HuH-7 (cell line): ENCODE data around the gene PVALEF.

Source experiments
- DNase-seq: peaks from one replicate; pipeline ENCODE4 v3.0.0; 2011; ENCODE audit warnings: low spot score

The PVALEF gene

DNA sequence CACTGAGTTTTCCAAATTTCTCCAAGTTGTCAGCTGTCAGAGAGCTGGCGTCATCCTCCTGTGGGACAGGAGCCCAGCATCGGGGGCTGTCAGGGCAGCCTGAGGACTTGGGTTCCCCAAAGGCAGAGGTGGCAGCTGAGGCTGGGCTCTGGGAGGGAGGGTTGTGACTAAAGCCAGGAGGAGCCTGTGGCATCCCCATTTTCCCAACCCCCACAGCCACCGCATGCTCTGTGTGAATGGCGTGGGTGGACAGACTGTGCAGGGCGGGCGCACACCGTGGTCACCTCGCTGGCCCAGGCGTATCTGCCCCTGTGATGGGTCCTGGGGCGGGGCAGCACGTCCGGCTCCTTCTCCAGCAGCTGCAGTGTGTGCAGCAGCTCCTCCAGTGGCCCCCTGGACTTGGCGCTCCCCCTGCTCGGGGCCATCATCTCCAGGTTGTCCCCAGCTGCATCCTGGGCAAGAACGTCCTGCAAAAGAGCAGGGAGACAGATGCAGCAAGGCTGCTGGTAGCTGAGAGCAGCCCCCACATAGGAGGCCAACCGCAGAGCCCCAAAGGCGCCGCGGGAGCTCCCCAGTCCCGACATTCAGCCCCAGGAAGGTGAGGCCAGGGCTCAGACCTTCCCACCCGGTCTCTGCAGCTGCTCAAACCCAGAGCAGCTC is 32.7 kb downstream of the PVALEF start:
- no peak for DNase-seq

DNA sequence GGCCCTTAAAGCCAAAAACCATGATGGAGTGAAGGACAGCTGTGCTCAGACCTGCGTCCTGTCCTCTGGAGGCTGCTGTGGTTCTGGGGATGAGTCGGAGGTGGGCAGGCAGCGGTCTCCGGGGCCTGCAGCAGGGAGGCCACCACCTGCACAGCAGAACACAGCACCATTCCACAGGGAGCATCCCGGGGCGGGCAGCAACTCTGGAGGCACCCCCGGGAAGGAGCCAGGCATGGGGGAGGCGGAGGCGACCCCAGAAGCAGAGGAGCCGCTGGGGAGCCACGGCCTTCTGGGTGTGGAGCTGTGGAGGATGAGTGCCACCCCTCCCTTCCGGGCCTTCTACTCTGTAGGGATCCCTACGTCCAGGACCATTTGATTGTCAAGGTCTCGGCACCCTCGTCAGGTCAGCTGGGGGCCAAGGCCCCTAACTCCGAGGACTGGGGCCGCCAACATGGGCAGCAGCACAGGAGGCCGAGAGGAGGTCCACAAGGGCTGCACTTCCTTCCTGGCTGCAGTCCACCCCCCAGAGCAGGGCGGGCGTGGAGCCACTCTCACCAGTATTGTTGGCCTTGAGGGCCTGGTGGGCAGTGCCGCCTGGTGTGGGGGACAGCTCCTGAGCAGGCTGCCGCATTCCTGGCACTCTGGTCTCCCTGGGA is 33.6 kb downstream of the PVALEF start:
- no peak for DNase-seq

DNA sequence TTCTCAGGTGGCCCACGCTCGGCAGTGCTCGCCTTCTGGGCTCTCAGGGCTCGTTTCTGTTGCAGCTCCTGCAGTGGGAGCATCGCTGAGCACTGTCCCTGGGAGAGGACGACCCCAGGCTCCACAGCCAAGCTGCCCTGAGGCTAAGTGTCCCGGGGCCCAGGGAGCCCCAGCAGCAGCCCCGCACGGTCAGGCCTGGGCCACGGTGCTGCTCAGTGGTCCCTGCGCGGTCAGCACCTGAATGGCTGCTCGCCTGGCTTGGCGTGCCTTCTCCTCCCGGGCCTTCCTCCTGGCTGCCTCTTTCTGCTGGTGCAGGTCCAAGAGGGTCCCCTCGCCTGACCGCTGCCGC is 34.1 kb downstream of the PVALEF start:
- no peak for DNase-seq

DNA sequence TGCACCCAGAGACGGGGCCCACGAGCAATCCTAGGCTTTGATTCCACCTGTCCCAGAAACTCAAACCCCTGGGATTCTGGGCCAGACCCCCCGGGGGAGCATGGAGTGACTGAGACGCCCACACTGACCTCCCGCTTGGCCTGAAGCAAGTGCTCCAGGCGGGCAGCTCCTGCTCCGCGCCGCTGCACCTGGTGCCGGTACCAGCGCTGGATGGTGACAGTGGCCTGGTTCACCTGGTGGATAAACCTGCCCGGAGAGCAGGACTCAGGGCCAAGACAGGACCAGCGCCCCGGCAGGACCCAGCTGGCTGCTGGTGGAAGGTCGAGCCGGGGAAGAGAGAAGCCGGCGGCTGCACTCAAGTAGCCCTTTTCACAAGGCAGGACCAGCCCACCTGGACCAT is 34.9 kb downstream of the PVALEF start:
- DNase-seq = no peak

DNA sequence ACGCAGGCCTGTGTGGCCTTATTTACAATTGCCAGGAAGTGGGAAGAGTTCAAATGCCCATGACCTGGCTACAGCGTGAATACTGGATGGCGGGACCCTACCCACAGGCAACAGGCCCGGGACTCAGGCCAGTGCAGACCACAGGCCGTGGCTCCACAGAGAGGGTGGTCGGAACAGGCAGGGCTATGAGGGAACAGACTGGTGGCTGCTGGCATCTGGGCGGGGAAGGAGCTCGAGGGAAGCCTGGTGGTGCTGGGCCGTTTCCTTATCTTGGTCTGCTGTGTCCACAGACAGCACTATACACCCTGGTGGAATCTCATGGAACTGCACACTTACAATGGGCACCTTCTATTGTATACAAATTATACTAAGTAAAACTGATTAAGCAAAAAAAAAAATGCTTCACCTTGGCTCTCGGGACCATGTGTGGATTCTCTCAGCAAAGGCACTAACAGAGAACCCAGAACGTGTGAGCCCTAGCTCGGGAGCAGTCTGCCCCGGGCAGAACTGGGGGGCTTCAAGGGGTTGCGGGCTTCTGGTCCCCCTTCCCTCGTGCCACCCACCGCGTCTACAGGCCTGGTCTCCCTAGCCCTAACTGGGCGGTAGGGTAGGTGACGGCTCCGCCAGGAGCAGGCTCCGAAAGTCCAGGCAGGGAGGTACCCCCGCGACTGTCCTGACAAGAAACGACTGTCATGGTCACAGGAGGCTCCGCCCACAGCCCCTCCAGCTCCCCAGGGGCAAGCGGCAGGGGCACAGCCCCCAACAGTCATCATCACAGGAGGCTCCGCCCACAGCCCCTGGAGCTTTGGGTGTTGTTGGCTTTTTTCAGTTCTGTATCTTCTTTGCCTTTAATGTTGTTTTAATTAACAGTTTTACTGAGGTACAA is 35.6 kb downstream of the PVALEF start:
- DNase-seq = peak; percentile 96

DNA sequence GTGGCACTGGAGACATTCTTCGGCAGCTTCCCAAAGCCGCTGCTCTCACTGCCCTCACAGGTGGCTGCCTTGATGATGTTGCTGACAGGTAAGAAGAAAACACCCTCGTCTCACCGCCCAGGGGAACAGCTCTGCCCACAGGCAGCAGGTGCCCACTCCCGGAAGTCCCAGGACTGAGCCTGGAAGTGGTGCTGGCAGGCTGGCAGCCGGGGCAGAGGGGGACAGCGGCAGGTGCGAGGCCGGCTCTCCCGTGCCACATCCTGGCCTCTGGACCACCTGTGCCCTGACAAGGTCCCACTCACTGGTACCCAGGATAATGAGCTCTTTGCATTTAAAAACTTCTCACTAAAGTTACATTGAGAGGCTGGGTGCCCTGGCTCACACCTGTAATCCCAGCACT is 37.0 kb downstream of the PVALEF start:
- no peak for DNase-seq

DNA sequence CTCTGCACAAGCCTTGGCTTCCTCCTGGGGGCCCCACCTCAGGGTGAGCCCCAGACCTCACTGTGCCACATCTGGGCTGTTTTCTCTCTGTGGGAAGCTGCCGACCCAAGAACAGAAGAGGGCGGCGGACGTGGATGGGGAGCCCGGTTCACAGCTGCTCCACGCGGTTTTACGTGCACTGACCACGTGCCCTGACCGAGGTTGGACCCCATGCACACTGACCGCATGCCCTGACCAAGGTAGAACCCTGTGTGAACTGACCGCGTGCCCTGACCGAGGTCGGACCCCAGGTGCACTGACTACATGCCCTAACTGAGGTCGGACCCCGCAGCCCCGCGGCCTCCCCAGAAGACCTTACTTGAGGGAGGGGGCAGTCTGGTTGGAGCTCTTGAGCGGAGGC is 37.8 kb downstream of the PVALEF start:
- DNase-seq = no peak

DNA sequence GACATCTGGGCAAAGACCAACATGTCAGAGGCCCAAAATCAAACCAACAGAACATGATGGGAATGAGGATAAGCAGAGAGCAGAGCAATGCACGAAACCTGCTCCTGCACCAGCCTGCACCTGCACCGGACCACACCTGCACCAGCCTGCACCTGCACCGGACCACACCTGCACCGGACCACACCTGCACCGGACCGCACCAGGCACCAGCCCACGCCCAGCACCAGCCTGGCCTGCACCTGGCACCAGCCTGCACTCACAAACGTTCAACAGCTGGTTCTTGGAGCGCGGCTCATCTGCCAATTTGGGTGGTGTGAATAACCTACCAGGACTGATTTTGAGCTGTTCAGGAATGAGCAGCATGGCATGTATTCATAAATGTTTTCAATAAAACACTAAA is 39.3 kb downstream of the PVALEF start:
- DNase-seq = no peak

DNA sequence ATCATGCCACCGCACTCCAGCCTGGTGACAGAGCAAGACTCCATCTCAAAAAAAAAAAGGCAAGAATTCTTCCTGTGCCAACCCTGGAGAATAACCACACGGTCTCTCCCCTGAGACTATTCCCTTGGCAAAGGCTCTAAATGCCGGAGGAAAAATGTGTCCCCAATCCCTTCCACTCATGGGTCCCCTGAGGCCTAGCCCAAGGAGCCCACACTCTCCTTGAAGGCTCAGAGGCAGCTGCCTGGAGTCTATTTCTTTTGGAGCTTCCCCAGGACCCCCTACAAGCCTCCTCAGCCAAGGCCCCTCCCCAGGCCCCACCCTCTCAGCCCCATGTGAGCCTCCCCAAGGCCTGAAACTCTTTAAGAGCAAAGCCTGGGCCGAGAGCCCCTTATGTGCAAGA is 40.9 kb downstream of the PVALEF start:
- no peak for DNase-seq

DNA sequence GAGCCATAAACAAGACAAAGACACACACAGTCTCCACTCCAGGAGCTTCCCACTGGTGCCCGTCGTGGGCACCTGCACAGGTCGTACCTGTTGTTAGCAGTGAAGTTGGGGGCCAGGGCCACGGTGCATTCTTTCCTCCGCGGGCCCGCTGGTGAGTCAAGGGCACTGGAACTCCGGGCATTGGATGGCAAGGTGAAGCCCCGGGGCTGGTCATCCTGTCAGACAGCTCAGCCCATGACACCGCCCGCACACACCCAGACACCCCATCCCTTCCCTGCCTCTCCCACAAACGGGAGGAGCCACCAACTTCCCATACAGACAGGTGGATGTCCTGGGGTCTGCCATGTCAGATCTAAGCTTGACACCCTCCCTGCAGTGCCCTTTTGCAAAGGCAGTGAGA is 41.4 kb downstream of the PVALEF start:
- no peak for DNase-seq

DNA sequence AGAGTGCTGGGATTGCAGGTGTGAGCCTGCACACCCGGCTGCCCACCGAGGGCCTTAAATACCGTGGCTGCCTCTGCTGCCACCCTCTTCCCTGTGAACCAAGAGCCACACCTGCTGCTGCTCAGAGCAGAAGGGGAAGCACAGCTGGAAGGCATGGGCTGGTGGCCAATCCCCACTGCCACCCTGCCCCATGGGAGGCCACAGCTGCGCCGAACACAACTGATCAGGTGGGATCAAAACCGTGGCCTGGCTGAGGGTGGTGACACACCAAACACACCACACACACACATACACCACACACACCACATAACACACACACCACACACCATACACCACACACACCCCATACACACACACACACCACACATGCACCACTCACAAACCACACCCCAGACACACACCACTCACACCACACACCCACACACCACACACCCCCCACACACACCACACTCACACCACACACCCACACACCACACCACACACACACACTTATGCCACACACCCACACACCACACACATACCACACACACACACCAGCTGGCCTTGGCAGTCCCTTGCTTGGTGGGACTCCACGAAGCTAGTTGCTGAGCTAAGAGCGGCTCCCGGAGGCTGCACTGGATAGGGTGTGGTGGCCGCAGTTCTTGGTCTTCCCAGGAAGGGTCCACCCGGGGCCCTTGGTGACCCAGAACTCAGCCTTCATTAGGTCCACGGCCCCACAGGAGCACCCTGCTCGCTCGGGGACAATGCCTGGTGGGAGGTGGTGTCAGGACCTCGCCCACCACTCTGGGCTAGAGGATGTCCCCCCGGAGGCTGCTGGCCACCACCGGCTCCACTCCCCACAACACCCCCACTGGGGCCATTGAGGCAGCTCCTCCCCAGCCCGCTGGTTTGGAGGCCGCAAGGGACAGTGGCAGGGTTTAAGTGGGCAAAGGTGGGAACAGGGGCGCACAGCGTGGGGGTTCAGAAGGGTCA is 42.6 kb downstream of the PVALEF start:
- DNase-seq = no peak

DNA sequence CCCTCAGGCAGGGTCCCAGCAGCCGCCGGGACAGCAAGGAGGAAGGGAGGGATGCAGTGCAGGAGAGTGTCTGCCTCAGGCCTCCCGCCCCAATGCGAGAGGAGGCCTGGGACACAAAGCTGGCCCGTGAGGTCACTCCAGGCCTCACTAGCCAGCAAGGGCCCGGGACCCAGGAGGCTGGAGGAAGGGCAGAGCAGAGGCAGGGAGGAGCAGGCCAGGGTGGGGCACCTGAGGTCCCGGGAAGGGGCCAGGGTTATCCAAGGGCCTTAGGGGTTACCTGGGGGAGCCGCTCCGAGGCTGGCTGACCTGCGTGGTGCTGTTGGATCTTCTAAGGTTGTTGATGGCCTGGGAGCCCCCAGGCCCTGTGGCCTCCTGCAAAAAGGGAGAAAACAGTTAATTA is 43.3 kb downstream of the PVALEF start:
- DNase-seq = no peak

DNA sequence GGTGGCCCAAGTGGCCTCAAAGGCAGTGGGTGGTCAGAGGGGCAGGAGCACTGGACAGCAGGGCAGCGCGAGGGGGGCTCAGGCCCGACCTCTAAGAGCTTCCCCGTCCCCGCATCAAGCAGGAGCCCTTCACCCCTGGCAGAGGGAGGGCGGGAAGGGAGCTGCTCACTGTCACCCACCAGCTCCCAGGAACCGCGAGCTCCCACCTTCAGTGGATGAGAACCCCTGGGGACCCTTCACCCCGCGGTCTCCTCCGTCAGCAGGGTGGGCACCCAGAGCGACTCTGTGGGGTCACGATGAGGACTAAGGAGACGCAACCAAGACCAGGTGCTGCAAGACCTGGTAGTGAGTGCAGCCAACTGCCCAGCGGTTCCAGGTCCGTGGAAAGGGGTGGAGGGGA is 43.8 kb downstream of the PVALEF start:
- no peak for DNase-seq

DNA sequence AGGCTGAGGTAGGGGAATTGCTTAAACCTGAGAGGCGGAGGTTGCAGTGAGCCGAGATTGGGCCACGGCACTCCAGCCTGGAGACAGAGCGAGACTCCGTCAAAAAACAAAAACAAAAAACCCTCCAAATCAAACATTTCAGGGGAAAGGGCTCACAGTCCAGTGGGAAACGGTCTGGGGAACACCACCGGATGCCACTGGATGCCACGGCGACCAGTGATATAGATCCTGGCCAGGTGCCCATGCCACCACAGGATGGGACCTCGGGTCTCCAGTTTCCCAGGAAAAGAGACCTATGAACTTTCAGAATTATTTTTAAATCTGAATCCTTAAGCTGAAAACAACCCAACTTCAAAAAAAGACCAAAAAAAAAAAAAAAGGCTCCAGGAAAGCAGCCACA is 45.2 kb downstream of the PVALEF start:
- DNase-seq = no peak

DNA sequence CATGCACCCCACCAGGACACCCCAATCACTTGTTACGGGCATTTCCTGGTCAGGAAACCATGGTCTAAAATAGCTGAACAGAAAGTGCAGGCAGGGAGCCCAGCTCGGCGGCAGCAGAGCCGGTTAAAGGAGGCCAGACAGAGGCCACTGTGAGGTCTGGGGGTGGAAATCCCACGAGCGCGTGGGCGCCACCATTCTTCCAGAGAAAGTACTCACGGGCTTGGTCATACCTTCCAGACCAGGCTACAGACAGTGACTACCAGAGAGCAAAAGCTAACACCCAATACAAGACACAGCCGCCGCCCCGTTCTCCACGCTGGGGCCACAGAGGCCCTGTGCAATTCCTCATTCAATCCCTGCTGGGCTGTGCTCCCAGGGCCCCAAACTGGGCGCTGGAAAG is 45.6 kb downstream of the PVALEF start:
- no peak for DNase-seq

DNA sequence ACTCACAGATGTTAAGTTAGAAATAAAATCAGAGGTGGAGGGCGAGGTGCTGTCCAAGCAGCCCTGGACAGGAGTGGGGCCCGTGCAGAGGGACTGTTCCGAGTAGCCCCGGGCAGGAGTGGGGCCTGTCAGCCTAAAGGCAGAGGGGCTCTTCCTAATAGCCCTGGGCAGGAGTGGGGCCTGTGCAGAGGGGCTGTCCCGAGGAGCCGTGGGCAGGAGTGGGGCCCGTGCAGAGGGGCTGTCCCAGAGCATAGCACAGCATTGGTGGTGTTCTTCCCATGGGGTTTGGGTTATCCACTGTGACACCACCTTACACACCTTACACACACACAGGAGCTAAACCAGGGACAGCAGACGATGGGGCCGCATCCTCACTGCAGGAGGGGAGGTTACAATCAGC is 47.1 kb downstream of the PVALEF start:
- DNase-seq = no peak

DNA sequence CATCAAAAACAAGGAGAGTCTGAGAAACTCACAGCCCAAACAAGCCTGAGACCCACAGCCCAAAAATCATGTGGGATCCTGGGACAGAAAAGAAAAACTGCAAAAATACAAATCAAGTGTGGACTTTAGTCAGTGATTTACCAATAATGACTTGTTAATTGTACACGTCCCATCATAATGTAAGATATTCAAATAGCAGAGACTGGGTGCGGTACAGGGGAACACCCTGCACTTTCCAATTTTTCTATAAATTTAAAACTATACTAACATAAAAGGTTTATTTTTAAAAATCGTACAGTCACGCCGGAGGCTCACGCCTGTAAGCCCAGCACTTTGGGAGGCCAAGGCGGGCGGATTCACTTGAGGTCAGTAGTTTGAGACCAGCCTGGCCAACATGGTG is 48.7 kb downstream of the PVALEF start:
- DNase-seq = no peak

DNA sequence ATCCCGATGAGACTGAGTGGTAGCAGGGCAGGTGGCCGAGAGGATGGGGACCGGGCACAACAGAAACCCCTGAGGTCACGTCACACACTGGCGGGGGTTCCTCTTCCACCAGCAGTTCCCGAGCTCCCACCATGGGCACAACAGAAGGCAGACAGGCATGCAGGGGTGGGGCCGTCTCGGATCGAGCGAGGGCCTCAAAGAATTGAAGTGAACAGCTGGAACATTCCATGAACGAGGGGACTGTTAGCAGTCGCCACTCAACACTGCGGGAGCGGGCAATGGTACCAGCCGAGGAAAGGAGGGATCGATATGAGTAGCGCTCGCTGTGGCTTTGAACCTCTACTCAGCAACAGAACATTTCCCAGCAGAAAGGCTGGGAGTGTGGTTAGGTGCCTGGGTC is 52.2 kb downstream of the PVALEF start:
- DNase-seq = no peak

DNA sequence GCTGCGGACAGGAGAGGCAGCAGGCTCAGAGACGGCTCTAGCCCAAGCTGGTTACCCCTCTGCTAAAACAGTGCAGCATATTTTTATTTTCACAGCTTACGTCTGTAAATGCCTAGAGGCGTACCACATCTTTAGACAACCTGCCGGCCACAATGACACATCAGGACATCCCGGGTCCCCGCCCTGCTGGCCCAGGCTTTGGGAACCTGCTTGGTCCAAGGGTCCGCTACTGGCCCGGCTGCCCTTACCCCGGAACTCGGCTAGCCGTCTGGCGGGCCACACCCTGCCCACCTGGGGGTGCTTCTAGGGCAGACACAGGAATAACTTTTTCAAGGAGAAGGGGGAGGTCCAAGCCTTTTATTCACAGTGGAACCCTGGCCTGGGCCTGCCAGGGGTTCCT is 53.2 kb downstream of the PVALEF start:
- no peak for DNase-seq

DNA sequence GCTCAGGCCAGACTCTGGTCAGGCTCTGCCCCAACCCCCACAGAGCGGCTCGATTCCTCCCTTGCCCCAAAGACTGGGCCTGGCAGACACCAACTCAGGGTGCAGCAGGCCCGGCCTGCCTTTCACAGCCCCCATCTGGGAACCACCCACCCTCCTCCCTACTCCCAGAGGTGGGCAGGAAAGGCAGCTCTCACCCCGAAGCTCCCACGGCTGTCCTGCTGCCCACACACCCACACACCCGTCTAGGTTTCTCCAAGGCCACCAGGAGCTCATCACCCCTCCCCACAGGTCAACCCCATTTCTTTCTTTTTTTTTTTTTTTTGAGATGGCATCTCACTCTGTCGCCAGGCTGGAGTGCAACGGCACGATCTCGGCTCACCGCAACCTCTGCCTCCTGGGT is 53.7 kb downstream of the PVALEF start:
- no peak for DNase-seq

DNA sequence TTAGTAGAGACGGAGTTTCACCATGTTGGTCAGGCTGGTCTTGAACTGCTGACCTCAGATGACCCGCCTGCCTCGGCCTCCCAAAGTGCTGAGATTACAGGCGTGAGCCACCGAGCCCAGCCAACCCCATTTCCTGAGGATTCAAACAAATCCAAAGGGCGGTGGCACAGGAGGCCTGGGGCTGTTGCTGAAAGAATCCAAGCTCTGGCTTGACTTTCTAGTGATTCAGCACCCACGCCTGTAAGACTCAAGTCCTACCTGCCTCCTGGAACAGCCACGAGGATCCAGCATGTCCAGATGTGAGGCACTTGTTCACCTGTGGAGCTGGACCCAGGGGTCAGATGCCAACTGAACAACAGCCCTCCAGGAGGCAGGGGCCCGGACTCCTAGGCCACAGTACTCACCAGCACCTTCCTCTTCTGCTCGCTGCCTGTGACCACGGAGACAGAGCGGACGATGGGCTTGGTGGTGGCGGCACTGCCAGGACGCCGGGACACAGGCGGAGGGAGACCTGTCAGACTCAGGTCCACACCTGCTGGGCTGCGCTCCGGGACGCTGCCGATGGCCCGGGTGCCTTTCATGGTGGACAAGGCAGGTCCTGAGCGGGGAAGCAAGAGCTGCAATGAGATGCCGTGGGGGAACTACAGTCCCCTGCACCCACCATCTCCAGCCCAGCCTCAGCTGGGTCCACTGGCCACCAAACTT is 54.3 kb downstream of the PVALEF start:
- DNase-seq = no peak
